CD14-positive monocyte (primary cell): ENCODE results near the gene UAP1L1. TPM values are rescaled to one million over a fixed set of nuclear protein-coding genes. Genes with fewer than 3 reads are reported as not detected.

Experiments
- DNase-seq, 3 donors: peaks; one replicate each; pipeline ENCODE4 v3.0.0-alpha.2; 2011 to 2022
- H2AFZ ChIP-seq: 2 replicates; pipeline ENCODE4 v1.6.0; 2012; ENCODE audit warnings: mild to moderate bottlenecking, low read depth, low read length, inconsistent platforms; ENCODE audit not compliant: insufficient read depth, poor library complexity, severe bottlenecking
- H3K27ac ChIP-seq, 2 donors: 1 replicate in 1 of 2; 2 replicates in 1 of 2; pipeline ENCODE4 v1.5.1; 2012 to 2013; ENCODE audit warnings: low read length in 2 of 2, control low read depth in 1 of 2, inconsistent platforms in 1 of 2, low read depth in 1 of 2, mild to moderate bottlenecking in 1 of 2
- H3K27me3 ChIP-seq, 2 donors: one replicate each; pipeline versions ENCODE4 v1.6.0 to v1.6.1; 2011 to 2013; ENCODE audit warnings: low read length in 2 of 2; ENCODE audit not compliant: control insufficient read depth in 2 of 2, insufficient read depth in 2 of 2
- H3K36me3 ChIP-seq, 2 donors: replicated peaks in 1 of 2; 1 replicate in 1 of 2; 2 replicates in 1 of 2; pipeline versions ENCODE4 v1.5.1 to v1.6.1; 2012 to 2013; ENCODE audit warnings: low read length in 2 of 2, control low read depth in 1 of 2, inconsistent platforms in 1 of 2, mild to moderate bottlenecking in 1 of 2; ENCODE audit not compliant: insufficient read depth in 2 of 2, control insufficient read depth in 1 of 2
- H3K4me1 ChIP-seq, 2 donors: 1 replicate in 1 of 2; 2 replicates in 1 of 2; pipeline versions ENCODE4 v1.5.1 to v1.6.1; 2012 to 2013; ENCODE audit warnings: low read length in 2 of 2, control low read depth in 1 of 2, inconsistent platforms in 1 of 2, mild to moderate bottlenecking in 1 of 2, moderate library complexity in 1 of 2; ENCODE audit not compliant: insufficient read depth in 2 of 2, control insufficient read depth in 1 of 2
- H3K4me2 ChIP-seq: replicated peaks from 2 replicates; pipeline ENCODE3; 2012; ENCODE audit warnings: low read length, moderate library complexity, mild to moderate bottlenecking; ENCODE audit not compliant: poor library complexity, severe bottlenecking; ENCODE audit errors: extremely low read depth
- H3K4me3 ChIP-seq, 3 experiments: fragments of 200-600 bp in 1 of 3; sonication (generic) in 1 of 3; replicated peaks in 1 of 3; 1 replicate in 2 of 3; 2 replicates in 1 of 3; pipeline ENCODE4 v1.5.1; 2011 to 2013; ENCODE audit warnings: low read length in 3 of 3, mild to moderate bottlenecking in 3 of 3, control low read depth in 2 of 3, low read depth in 2 of 3, inconsistent platforms in 1 of 3, moderate library complexity in 1 of 3
- H3K79me2 ChIP-seq: 2 replicates; pipeline ENCODE4 v1.6.0; 2012; ENCODE audit warnings: mild to moderate bottlenecking, control low read depth, inconsistent platforms, low read length, moderate library complexity; ENCODE audit not compliant: insufficient read depth
- H3K9ac ChIP-seq: 2 replicates; pipeline ENCODE4 v1.6.0; 2017; ENCODE audit warnings: low read length, mild to moderate bottlenecking; ENCODE audit not compliant: insufficient read depth, poor library complexity, severe bottlenecking
- H3K9me3 ChIP-seq, 2 donors: replicated peaks in 1 of 2; 1 replicate in 1 of 2; 2 replicates in 1 of 2; pipeline versions ENCODE4 v1.5.1 to v1.6.1; 2012 to 2013; ENCODE audit warnings: low read length in 2 of 2, control low read depth in 1 of 2; ENCODE audit not compliant: control insufficient read depth in 1 of 2, insufficient read depth in 1 of 2
- H4K20me1 ChIP-seq: 2 replicates; pipeline ENCODE4 v1.6.0; 2012; ENCODE audit warnings: mild to moderate bottlenecking, low read length, control low read depth, moderate library complexity; ENCODE audit not compliant: insufficient read depth
- H3K27ac Mint-ChIP-seq, 7 donors: one replicate each; pipeline ENCODE4 v1.8.0; 2020; ENCODE audit warnings: mild to moderate bottlenecking in 7 of 7, mixed read lengths in 7 of 7, moderate library complexity in 6 of 7, inconsistent platforms in 2 of 7
- H3K27me3 Mint-ChIP-seq, 3 donors: one replicate each; pipeline ENCODE4 v1.8.0; 2021 to 2022; ENCODE audit warnings: low read depth in 3 of 3, mild to moderate bottlenecking in 3 of 3, mixed read lengths in 3 of 3, moderate library complexity in 3 of 3, inconsistent platforms in 1 of 3
- H3K36me3 Mint-ChIP-seq, 2 donors: one replicate each; pipeline ENCODE4 v1.8.0; 2020; ENCODE audit warnings: mixed read lengths in 2 of 2, inconsistent platforms in 1 of 2, mild to moderate bottlenecking in 1 of 2
- H3K4me1 Mint-ChIP-seq: one replicate; pipeline ENCODE4 v1.8.0; 2020; ENCODE audit warnings: mild to moderate bottlenecking, mixed read lengths
- H3K4me3 Mint-ChIP-seq, 2 donors: one replicate each; pipeline ENCODE4 v1.8.0; 2020; ENCODE audit warnings: mild to moderate bottlenecking in 2 of 2, mixed read lengths in 2 of 2, moderate library complexity in 1 of 2
- H3K9me3 Mint-ChIP-seq, 7 donors: one replicate each; pipeline ENCODE4 v1.8.0; 2020 to 2022; ENCODE audit warnings: mixed read lengths in 7 of 7, mild to moderate bottlenecking in 6 of 7, moderate library complexity in 6 of 7, inconsistent platforms in 2 of 7
- CTCF ChIP-seq: fragments of 200-600 bp; IDR thresholded peaks from one replicate; pipeline ENCODE4 v1.8.0; 2022; ENCODE audit warnings: antibody characterized with exemption, mild to moderate bottlenecking
- WGBS: methylation state at CpG from one replicate; pipeline ENCODE4 v1.1.5; 2013; ENCODE audit warnings: missing lambda C conversion rate; ENCODE audit not compliant: insufficient coverage; 5-methylcytosine and 5-hydroxymethylcytosine counted together
- intact Hi-C, 2 donors: fragments of 100-400 bp; cut with micrococcal nuclease; formaldehyde crosslinking; loops; one replicate each; pipeline versions ENCODE4 v1.15.0 to v1.15.1; 2023
- polyA plus RNA-seq, 3 donors: library from polyadenylated mRNA; depleted of rRNA in 1 of 3; unstranded in 2 of 3; stranded (reverse) in 1 of 3; fragments of 300-500 nt in 2 of 3; fragments of >200 nt in 1 of 3; fragmentation: Illumina TruSeq in 2 of 3; gene quantifications; 1 replicate in 2 of 3; 2 replicates in 1 of 3; pipeline ENCODE4 v1.2.3, GENCODE V29; 2012 to 2021

Gene UAP1L1
- polyA plus RNA-seq, 3 donors: 5.7 to 16.7 (median 14.8) TPM

- Mint-ChIP-seq H3K27ac (no peak overlapping the region), H3K4me3 (no peak overlapping the region), H3K36me3 (no peaks in the 10 kb centered on the region), H3K9me3 (peaks cover 0 to 6% (median 0%) of the 10 kb centered on the region in 7 donors), H3K4me1 (peaks cover 8% of the 10 kb centered on the region), H3K27me3 (peaks cover 66 to 97% (median 78%) of the 10 kb centered on the region in 3 donors)
- Histone ChIP-seq H3K9me3 (peaks cover 0 to 11% of the 10 kb centered on the region in 2 donors), H3K79me2 (no peaks in the 10 kb centered on the region), H3K4me2 (no peak overlapping the region), H3K27me3 (peaks cover 21 to 86% of the 10 kb centered on the region in 2 donors), H3K27ac (no peak overlapping the region), H3K4me1 (peaks cover 3 to 14% of the 10 kb centered on the region in 2 donors), H3K4me3 (no peak overlapping the region), H3K9ac (no peak overlapping the region), H3K36me3 (no peaks in the 10 kb centered on the region), H2AFZ (no peak overlapping the region), H4K20me1 (no peaks in the 10 kb centered on the region)
- DNase-seq: no peak
- TF ChIP-seq CTCF: no peak
- intact Hi-C loops: no loop called here
- 88% methylated on average over 16 of the region's 17 CpGs for WGBS
Observed at GRCh38 chr9:137051145-137051724, 26.1 kb upstream of the UAP1L1 start.

- Histone ChIP-seq H3K4me3 (no peak overlapping the region), H3K9ac (no peak overlapping the region), H3K4me1 (peaks cover 0 to 10% of the 10 kb centered on the region in 2 donors), H3K9me3 (peaks cover 0 to 9% of the 10 kb centered on the region in 2 donors), H3K27ac (no peak overlapping the region), H3K36me3 (no peaks in the 10 kb centered on the region), H4K20me1 (no peaks in the 10 kb centered on the region), H2AFZ (no peak overlapping the region), H3K4me2 (no peak overlapping the region), H3K79me2 (no peaks in the 10 kb centered on the region), H3K27me3 (peaks cover 18 to 75% of the 10 kb centered on the region in 2 donors)
- Mint-ChIP-seq H3K27me3 (peaks cover 61 to 90% (median 71%) of the 10 kb centered on the region in 3 donors), H3K4me1 (peaks cover 6% of the 10 kb centered on the region), H3K27ac (no peak overlapping the region), H3K4me3 (peak overlapping the region in 1 of 2 donors; percentile 74), H3K36me3 (no peaks in the 10 kb centered on the region), H3K9me3 (peaks cover 0 to 6% (median 0%) of the 10 kb centered on the region in 7 donors)
- DNase-seq: no peak
- TF ChIP-seq CTCF: no peak
- WGBS: no CpG with 5 or more reads among the region's 8 CpGs
- intact Hi-C loops: loop anchor here in 1 of 2 donors (1.0 kb wide), 1 partner anchor 9 kb away; no protein-coding TSS in a partner anchor
Observed at GRCh38 chr9:137052293-137052692, 25.0 kb upstream of the UAP1L1 start.
